NCI-H146 treated with DMSO at 0.1 percent for 48 hours (cell line): ENCODE data around the gene C1QA.

Experiments
- DNase-seq: peaks from one replicate; lab custom pipeline; 2025; ENCODE audit not compliant: unreplicated experiment; lab: John Stamatoyannopoulos, UW

C1QA gene

DNA sequence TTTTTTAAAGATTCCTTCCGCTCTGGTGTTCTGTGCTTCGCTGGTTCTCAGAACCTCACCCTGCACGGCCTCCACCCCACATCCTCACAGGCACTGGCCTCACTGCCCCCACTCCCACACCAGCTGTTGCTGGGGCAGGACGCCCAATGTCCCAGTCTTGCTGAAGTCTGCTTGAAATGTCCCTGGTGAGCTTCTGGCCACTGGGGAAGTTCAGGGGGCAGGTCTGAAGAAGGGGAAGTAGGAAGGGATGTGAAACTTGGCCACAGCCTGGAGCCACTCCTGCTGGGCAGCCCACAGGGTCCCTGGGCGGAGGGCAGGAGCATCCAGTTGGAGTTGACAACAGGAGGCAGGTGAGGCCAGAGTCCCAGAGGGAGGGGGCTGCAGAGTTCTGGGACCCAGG is at the start of gene C1QA:
Gene C1QA, plus strand, starts transcription at position 276 of the 400 bp plus-strand sequence. CDS start 989 bp downstream, outside the sequence.
- DNase-seq, result no peak

DNA sequence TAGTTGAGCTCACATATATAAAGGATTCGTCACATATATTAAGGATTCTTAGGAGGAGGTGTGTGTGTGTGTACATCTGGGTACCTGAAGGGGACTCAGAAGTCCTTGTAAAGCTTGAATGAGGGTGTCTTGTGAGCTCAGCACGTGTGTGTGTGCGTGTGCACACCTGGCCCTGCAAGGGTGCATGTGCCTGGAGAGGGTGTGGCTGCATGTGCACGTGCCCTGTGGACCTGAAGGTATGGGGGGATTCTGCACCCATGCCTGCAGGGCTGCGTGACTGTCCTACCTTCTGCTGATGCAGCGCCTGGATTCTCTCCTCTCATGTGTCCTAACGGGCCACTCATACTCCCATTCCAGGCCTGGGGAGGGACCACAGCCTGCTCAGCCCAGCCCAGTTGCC is 49.2 kb upstream of the C1QA start:
- no peak for DNase-seq

DNA sequence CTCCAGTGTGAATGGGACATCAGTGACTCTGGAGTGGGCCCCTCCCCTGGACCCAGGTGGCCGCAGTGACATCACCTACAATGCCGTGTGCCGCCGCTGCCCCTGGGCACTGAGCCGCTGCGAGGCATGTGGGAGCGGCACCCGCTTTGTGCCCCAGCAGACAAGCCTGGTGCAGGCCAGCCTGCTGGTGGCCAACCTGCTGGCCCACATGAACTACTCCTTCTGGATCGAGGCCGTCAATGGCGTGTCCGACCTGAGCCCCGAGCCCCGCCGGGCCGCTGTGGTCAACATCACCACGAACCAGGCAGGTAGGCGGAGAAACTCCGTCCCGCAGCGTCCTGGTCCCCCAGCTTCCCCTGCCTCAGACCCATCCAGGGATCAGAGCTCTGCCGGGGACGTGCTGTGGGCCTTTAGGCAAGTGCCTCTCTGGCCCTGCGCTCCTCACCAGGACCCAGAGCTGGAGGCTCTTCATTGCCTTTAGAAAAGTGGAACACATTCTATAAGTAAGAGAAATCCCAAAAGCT is 47.5 kb upstream of the C1QA start:
- no peak for DNase-seq

DNA sequence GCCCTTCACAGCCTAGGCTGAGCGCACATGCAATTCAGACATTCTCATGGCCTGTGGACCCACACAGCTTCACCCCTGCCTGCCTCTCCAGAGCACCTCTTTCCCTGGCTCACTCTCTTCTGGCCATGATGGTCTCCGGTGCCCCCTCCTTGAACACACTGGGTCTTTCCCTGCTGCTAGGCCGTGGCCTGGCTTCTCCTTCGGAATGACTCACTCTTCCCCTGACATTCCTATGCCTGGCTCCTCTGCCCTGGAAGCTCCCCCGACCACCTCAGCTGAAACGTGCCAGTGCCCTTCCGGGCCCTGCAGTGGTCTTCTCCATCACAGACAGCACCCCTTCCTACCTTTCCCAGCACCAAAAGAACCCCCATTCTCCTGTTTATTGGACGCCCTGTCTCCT is 44.9 kb upstream of the C1QA start:
- no peak for DNase-seq

- no peak for DNase-seq
Measured at GRCh38 chr1:22592051-22592450, 44.4 kb upstream of the C1QA start.

DNA sequence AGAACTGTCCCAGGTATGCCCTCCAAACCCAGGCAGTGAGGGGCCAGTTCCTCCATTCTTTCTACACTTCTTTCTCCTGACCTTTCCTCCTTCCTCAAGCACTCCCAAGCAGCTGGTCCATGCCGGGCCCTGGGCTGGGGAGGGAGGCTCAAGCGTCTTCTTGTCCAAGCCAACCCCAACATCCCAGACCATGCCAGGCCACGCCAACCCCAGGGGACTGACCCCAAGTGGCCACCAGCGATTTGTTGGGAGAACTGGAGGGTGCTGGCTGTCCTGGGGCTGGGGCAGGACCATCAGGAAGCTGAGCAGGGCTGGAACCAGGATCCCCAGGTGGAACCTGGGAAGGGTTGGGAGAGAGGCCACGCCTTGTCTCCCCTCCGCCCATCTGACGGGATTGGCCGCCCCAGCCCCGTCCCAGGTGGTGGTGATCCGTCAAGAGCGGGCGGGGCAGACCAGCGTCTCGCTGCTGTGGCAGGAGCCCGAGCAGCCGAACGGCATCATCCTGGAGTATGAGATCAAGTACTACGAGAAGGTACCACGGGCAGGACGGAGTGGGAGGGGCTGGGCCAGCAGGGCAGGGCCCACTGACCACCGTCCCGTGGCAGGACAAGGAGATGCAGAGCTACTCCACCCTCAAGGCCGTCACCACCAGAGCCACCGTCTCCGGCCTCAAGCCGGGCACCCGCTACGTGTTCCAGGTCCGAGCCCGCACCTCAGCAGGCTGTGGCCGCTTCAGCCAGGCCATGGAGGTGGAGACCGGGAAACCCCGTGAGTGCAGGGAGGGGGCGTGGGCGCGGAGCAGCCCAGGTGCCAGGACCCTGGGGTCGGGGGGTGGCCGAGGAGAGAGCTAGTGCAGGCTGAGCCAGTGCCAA is 43.3 kb upstream of the C1QA start:
- DNase-seq, result peak; percentile 11

DNA sequence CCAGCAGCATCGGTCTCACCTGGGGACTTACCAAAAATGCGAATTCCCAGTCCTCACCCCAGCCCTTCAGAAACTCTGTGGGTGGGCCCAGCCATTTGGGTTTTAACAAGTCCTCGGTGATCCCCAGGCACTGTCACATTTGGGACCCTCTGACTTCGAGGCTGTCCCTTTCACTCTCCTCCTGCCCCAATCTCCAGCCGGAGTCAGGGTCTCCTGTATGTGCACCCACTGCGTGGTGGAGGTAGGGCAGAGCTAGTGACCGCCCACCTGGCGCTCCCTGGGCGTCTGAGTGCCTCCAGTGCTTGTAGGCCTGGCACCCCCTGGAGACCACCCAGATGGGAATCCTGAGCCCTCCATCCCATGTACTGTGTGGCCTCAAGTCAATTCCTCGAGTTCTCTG is 42.0 kb upstream of the C1QA start:
- DNase-seq, result no peak

DNA sequence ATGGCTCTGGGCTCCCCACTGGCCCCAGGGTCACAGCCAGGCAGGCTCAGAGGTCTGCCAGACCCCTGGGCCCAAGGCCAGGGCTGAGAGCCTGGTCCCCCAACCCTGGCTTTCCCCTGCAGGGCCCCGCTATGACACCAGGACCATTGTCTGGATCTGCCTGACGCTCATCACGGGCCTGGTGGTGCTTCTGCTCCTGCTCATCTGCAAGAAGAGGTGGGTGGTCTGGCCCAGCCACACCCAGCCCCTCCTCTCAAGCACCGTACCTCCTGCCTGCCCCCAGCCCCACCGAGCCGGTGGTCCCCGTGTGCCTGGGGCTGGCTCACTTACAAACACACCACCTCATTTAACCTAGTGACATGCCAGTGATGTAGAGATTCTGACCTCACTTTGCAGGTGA is 41.3 kb upstream of the C1QA start:
- DNase-seq, result no peak

DNA sequence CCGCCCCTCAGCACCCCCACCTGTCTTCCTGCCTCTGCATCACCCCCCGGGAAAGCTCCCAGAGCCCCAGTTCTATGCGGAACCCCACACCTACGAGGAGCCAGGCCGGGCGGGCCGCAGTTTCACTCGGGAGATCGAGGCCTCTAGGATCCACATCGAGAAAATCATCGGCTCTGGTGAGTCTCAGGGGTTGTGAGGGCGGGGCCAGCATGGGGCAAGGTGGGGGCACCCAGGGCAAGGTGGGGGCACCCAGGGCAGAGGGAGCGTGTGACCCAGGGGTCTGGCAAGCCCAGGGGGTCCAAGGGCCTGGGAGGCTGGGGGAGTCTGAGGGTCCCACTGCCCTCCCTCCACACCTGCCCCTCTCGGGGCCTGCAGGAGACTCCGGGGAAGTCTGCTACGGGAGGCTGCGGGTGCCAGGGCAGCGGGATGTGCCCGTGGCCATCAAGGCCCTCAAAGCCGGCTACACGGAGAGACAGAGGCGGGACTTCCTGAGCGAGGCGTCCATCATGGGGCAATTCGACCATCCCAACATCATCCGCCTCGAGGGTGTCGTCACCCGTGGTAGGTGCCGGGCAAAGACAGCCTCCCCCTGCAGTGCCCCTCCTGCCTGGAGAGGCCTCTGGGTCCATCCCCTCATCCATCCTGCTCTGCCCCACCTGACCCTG is 39.0 kb upstream of the C1QA start:
- no peak for DNase-seq

DNA sequence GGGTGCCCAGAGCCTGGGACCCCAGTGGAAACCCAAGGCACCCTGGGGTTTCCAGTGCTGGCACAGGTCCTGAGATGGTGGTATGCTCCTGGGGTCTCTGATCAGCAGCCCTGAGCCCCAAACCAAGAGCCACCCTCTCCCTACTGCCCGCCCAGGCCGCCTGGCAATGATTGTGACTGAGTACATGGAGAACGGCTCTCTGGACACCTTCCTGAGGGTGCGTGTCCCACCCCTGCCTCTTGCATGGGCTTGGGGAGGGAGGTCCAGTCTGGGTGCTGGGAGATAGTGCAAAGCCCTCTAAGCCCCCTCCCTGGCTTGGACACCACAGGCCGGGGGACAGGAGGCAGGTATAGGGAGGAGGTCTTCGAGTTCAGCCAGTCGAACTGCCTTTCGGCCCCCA is 38.4 kb upstream of the C1QA start:
- no peak for DNase-seq

DNA sequence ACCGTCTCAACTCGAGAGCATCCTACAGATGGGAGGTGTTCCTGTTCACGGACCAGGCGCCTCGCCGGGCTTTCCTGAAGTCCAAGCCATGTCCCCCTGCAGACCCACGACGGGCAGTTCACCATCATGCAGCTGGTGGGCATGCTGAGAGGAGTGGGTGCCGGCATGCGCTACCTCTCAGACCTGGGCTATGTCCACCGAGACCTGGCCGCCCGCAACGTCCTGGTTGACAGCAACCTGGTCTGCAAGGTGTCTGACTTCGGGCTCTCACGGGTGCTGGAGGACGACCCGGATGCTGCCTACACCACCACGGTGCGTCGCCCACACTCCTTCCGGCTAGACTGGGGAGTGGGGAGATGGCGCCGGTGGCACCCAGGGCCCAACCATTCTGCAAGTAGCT is 37.7 kb upstream of the C1QA start:
- no peak for DNase-seq

DNA sequence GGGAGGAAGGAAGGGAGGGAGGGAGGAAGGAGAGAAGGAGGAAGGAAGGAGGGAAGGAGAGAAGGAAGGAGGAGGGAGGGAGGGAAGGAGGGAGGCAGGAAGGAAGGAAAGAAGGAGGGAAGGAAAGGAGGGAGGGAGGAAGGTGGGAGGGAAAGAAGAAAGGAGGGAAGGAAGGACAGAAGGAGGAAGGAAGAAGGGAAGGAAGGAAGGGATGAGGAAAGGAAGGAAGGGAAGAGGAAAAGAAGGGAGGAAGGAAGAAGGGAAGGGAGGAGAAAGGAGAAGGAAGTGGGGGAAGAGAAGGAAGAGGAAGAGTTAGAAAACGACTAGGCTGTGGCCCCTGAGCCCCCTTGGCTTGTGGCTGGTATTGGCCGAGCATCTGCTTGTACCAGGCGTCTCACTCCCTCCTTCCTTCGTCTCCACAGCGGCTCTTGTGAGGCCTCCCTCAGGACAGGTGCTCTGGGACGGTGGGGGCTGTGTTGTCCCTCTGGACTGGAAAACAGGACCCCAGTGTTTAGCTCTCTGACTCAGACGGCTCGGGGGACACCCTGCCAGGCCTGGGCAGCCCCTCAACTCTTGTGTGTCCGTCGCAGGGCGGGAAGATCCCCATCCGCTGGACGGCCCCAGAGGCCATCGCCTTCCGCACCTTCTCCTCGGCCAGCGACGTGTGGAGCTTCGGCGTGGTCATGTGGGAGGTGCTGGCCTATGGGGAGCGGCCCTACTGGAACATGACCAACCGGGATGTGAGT is 36.2 kb upstream of the C1QA start:
- DNase-seq, result peak; percentile 22

DNA sequence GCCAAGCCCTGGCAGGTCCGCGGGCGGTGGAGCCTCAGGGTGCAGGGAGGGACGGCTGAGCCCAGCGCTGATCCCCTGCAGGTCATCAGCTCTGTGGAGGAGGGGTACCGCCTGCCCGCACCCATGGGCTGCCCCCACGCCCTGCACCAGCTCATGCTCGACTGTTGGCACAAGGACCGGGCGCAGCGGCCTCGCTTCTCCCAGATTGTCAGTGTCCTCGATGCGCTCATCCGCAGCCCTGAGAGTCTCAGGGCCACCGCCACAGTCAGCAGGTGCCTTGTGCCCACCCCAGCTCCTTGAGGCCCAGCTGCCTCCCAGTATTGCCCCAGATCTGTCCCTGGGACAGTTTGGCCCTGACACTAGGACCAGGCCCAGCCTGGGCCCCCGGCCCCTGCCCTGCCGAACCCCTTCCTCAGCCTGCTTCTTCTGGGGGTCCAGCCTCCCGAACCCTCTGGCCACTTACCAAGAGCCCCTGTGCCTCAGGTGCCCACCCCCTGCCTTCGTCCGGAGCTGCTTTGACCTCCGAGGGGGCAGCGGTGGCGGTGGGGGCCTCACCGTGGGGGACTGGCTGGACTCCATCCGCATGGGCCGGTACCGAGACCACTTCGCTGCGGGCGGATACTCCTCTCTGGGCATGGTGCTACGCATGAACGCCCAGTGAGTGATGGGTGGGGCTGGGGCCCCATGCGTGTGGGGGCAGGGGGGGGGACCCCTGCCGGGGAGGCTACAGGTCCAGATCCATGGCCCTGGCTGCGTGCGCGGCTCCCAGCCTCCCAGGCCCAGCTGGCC is 35.4 kb upstream of the C1QA start:
- no peak for DNase-seq

GRCh38 chr1:22601610-22602009 is 34.8 kb upstream of the C1QA start:
- DNase-seq, result no peak

- no peak for DNase-seq
Measured at GRCh38 chr1:22602060-22602740, 34.2 kb upstream of the C1QA start.

- DNase-seq, result no peak
Measured at GRCh38 chr1:22606161-22606560, 30.3 kb upstream of the C1QA start.

DNA sequence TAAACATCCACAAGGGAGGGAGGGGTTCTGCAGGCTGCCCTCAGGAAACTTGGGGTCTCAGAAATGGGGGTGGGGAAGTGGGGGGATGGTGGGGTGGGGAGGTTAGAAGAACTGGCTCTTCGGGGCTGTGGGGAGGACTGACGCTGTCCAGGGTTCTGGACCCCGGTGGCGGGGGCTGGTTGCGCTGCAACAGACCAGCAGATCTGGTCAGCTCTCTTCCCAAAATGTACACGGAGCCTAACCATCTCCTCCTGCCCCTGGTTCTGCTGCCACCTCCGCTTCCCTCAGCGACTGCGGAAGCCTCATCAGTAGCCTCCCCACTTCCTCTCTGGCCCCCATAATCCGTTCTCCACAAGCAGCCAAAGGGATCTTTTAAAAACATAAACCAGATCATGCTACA is 29.3 kb upstream of the C1QA start:
- no peak for DNase-seq

- no peak for DNase-seq
Measured at GRCh38 chr1:22608361-22608760, 28.1 kb upstream of the C1QA start.

DNA sequence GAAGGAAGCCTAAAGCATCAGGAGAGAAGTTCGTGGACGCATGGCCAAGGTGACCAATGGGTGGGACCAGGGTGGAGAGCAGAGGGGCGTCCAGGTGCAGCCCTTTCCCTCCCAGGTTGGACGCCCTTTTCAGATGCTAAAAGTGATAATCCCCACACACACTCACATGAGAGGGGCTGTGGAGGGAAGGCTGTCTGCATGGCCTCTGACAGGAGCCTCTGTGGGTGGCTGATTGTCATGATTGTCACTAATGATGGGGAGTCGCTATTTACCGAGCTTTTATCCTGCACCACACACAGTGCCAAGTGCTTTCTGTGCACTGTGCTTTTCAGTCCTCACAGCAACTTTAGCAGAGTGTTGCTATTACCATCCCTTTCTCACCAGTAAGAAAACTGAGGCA is 27.1 kb upstream of the C1QA start:
- peak; percentile 26 for DNase-seq

DNA sequence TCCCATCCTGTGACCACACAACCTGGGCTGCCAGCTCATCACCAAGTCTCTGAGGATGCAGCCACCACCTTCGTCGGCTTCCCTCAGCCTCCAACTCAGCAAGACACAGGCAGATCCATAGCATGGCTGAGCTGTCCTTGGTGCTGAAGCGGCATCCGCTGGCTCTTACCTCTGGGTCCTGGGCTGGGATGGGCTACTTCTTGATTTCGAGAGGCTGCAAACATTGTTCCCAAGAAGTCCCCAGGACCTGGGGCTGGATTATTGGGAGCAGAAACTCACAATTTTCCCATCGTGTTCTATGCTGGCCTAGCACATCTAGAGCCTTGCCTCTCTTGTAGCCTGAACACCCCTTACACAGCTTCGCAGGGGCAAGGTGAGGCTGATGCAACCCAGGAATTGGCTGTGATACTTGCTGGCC is 24.9 kb upstream of the C1QA start:
- DNase-seq, result no peak
